Stimulated activated CD4-positive, alpha-beta T cell treated with anti-CD3 and anti-CD28 coated beads, Interleukin-15, amount 100 ng/mL, for 1 hour (primary cell): Measurements from ENCODE around the gene MSL1.
"Not testable (repeated sequence)": the region's sequence is repeated elsewhere in the genome, so short reads cannot be mapped to it uniquely, and the experiment has no call there.

ENCODE experiments used
- DNase-seq, 2 donors: peaks; one replicate each; pipeline ENCODE4 v3.0.0-alpha.2; 2020; ENCODE audit warnings: low read depth in 1 of 2, low spot score in 1 of 2

Gene MSL1

GRCh38 chr17:40124279-40125141 lies 2.7 kb downstream of the MSL1 start:
- DNase-seq = no peak

- no peak for DNase-seq
Measured at GRCh38 chr17:40129498-40129897, 7.7 kb downstream of the MSL1 start.

- no peak for DNase-seq
Measured at GRCh38 chr17:40130352-40131042, 8.7 kb downstream of the MSL1 start.

GRCh38 chr17:40134184-40134583 lies 12.4 kb downstream of the MSL1 start:
- no peak for DNase-seq

GRCh38 chr17:40135817-40136216 lies 14.0 kb downstream of the MSL1 start:
- DNase-seq = no peak

- no peak for DNase-seq
Measured at GRCh38 chr17:40139566-40140058, 17.8 kb downstream of the MSL1 start.

- not testable (repeated sequence) for DNase-seq
Measured at GRCh38 chr17:40143166-40143565, 21.4 kb downstream of the MSL1 start.

- no peak for DNase-seq
Measured at GRCh38 chr17:40145476-40145875, 23.7 kb downstream of the MSL1 start.

GRCh38 chr17:40148527-40148926 lies 26.8 kb downstream of the MSL1 start:
- DNase-seq = no peak

- DNase-seq = no peak
Measured at GRCh38 chr17:40150276-40150675, 28.5 kb downstream of the MSL1 start.

- DNase-seq = no peak
Measured at GRCh38 chr17:40151414-40151963, 29.7 kb downstream of the MSL1 start.

GRCh38 chr17:40153603-40154236 lies 31.9 kb downstream of the MSL1 start:
- DNase-seq = no peak

- DNase-seq = no peak
Measured at GRCh38 chr17:40157973-40158372, 36.2 kb downstream of the MSL1 start.

- DNase-seq = no peak
Measured at GRCh38 chr17:40158438-40159013, 36.8 kb downstream of the MSL1 start.

GRCh38 chr17:40159456-40159855 lies 37.7 kb downstream of the MSL1 start:
- no peak for DNase-seq

GRCh38 chr17:40167685-40168261 lies 46.0 kb downstream of the MSL1 start:
- no peak for DNase-seq

GRCh38 chr17:40168262-40168832 lies 46.6 kb downstream of the MSL1 start:
- no peak for DNase-seq

GRCh38 chr17:40170325-40170724 lies 48.6 kb downstream of the MSL1 start:
- DNase-seq = no peak

- no peak for DNase-seq
Measured at GRCh38 chr17:40171750-40172149, 50.0 kb downstream of the MSL1 start.

- no peak for DNase-seq
Measured at GRCh38 chr17:40173091-40173777, 51.5 kb downstream of the MSL1 start.
